GM19455 (cell line): ENCODE data around the gene CALN1.

Experiments
- ATAC-seq: cut with Tn5 transposase; IDR thresholded peaks from one replicate; pipeline ENCODE4 v1.9.1; 2021; ENCODE audit not compliant: unreplicated experiment

The CALN1 gene

GRCh38 chr7:71886046-71886445 is 526.1 kb downstream of the CALN1 start:
- ATAC-seq: no peak

GRCh38 chr7:71885487-71885886 is 526.7 kb downstream of the CALN1 start:
- ATAC-seq: no peak

DNA sequence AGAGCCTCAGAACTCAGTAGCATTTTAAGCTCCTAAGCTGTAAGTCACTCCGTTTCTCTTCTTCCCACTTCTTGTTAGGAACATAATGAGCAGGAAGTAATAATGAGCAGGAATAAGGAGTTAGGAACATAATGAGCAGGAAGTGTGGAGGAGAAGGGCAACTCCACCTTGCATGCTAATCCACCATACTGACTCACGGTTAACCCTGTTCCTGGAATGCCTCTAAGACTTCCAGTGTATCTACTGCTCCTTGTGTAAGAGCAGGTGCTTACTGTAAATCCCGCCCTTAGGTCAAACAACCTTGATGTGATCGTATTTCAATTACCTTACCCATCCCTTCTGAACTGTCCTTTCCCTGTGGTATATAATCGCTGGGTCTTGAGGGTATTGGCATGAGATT is 528.7 kb downstream of the CALN1 start:
- no peak for ATAC-seq

- ATAC-seq: no peak
Observed at GRCh38 chr7:71871446-71871845, 540.7 kb downstream of the CALN1 start.

DNA sequence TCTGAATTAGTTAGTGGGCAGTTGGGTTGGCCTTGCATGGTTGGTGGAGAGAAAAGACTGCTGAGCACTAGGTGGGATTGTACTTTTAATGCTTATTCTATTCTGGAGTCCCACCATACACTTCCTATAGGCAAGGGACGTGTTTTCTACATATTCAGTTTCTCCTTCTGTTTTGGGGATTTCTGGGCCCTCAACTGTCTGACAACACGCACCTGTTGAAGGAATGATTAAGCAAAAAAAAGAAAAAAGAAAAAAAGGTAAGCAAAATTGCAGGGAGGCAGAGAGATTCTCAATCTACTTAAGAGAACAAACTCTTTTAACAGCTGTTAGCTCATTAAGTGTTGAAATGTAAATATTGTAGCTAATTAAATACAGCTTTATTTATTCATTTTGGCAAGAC is 541.3 kb downstream of the CALN1 start:
- no peak for ATAC-seq

DNA sequence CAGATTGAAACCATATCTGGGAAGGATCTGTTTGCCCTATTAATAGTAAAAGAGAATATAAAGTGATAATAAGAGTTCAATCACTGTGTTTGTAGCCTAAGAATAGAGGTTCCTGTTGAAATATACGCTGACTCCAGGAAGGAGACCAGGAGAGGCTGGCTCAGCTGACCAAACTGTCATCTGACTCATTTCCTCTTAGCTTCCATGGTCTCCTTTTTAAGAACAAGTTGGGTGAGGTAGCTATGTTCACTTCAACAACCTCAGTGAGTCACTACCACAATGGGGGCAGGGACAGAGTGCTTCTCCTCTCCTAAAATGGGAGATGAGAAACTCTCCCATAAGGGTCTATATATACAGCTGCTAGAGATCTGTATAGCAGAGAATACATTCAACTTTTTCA is 543.3 kb downstream of the CALN1 start:
- ATAC-seq: no peak

DNA sequence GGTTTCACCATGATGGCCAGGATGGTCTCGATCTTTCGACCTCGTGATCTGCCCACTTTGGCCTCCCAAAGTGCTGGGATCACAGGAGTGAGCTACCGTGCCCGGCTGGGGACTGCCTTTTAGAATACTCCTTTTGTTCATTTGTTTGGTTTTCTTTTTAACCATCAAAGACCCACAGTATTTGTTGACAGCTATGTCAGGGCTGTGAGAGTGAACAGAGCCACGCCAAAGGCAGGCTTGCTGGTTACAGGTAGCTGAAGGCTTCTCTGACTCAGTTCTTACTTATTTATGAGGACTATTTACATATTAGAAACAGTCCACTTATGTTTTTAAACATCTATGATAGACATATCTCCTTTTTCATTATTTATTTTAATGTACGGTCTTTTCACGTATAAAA is 544.5 kb downstream of the CALN1 start:
- ATAC-seq: no peak

DNA sequence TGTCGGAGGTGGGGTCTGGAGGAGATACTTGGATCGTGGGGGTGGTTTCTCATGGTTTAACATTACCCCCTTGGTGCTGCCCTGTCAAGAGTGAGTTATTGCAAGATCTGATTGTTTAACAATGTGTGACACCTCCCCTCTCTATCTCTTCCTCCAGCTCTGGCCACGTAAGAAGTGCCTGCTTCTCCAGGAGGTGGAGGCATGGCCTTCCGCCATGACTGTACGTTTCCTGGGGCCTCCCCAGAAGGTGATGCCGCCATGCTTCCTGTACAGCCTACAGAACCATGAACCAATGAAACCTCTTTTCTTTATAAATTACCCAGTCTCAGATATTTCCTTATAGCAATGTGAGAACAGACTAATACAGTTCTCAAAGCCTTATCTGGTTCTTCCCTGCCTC is 547.0 kb downstream of the CALN1 start:
- no peak for ATAC-seq

DNA sequence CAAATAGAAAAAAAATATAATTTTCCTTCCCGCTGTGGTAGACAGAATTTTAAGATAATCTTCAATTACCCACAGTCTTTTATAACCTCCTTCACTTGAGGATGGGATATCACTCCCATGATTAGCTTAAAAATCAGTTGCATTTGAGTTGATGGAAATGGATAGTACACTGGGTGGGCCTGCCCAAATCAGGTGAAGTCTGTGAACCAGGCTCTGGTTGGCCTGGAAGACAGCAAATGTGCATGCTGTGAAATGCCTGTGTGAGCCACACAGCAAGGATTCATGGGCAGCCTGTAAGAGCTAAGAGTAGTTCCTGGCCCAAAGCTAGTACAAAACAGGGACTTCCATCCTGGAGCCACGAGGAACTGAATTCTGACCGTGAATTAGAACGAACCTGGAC is 548.0 kb downstream of the CALN1 start:
- no peak for ATAC-seq

DNA sequence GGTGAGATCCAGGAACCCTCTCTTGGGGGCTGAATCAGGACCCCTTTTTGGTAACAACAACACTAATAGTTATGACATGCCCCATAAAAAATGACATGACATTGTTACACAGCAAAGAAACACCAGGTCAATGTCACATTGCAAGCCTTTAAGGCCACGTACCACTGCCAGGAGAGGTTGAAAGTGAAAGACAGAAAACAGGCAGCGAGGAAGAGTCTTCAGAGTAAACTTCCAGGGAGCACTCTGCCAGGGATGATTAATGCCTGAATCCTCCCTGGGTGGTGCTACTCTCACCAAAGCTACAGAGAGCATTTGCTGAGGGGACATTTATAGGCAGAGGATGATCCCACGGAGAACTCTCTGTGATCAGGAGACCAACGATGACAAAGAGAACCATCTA is 551.6 kb downstream of the CALN1 start:
- ATAC-seq: no peak

- no peak for ATAC-seq
Observed at GRCh38 chr7:71857338-71857737, 554.8 kb downstream of the CALN1 start.

GRCh38 chr7:71854546-71855397 is 557.4 kb downstream of the CALN1 start:
- ATAC-seq: no peak

DNA sequence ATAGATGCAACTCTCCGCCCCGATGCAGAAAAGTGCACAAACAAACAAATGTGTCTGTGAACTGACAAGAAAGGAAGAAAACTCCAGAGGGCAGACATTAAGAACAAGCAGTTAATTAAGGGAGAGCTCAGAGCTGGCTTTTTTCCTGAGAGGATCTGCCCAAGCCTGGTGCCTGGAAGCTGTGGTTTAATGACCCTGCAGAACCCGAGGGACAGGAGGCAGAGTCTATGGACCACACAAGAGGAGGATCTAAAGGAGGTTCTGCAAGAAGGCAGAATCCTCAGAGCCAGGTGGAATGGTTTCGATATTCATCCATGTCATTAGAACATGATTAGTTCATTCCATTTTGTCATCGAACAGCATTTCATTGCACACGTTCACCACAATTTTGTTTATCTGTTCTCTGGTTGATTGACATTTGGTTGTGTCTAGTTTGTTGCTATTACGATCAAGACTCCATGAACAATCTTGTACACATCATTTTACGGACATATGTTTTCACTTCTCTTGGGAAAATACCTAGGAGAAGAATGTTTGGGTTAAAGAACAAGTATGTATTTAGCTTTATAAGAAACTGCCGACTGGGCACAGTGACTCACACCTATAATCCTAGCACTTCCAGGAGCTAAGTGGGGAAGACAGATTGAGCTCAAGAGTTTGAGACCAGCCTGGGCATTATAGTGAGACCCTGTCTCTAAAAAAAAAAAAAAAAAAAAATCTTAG is 560.2 kb downstream of the CALN1 start:
- ATAC-seq: no peak

- ATAC-seq: no peak
Observed at GRCh38 chr7:71846160-71846559, 566.0 kb downstream of the CALN1 start.

DNA sequence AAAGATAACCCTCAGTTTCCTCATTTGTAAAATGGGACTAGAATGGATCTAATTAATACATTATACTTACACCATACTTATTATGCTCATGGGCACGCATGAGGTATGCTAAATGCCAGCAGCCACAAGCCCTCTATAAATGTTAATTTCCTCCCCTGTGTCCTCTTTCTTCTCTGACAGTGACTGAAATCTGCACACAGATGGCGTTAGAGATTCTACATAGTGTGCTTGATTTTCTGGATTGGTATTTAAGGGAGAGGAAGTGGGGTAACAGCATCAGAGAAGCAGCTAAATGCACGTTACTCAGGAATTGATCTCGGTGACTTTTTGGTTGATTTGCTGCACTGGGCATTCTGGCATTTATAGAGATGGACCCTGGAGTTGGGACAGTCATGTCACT is 568.5 kb downstream of the CALN1 start:
- no peak for ATAC-seq

DNA sequence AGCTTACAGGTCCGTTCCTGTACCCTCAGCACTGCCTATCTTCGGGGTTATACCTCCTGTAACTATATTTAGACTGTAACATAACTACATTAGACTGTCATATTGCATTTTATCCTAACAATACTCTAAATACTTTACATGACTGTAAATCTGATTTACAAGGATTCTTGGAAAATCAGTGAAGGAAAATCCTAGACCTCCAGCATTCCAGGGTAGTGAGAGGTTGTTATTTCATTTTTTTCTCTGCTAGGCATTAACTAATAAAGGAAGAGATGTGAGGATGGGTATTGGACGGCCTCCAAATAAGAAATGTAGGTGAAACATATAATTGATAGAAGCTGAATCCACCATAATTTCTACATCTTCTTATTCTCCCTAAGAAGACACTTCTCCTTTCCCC is 569.4 kb downstream of the CALN1 start:
- no peak for ATAC-seq

DNA sequence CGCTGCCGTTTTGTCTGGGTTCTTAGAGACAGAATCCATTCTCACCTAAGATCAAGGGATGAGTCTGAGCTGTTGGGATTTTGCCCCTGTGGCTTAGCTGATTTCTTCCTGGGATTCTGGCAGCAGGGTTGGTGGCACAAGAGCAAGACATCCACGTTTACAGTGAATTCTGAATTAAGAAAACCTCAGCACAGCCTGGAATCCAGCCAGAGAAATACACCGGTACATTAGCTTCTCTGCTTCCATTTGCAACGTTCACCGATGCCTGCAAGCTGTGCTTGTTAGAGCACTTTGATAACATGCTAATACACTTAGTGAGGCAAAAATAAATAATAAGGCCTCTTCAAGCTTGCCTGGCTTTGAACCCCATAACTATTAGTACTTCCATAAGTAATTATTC is 569.8 kb downstream of the CALN1 start:
- no peak for ATAC-seq

DNA sequence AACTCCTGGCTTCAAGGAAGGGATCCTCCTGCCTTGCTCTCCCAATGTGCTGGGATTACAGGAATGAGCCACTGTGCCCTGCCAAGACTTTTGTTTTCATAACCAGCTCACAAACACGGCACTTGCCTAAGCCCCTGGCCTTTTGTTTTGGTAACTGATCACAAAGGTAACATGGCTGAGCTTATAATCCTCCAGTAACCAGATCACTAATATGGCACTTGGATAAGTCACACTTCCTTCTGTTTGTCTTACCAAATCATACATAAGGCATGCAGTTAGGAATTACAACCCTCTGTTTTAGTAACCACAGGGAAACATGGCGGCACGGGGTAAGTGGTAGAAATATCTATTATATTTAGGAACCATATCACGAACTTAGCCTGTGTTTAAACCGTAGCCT is 577.1 kb downstream of the CALN1 start:
- no peak for ATAC-seq

GRCh38 chr7:71829515-71829914 is 582.6 kb downstream of the CALN1 start:
- no peak for ATAC-seq

DNA sequence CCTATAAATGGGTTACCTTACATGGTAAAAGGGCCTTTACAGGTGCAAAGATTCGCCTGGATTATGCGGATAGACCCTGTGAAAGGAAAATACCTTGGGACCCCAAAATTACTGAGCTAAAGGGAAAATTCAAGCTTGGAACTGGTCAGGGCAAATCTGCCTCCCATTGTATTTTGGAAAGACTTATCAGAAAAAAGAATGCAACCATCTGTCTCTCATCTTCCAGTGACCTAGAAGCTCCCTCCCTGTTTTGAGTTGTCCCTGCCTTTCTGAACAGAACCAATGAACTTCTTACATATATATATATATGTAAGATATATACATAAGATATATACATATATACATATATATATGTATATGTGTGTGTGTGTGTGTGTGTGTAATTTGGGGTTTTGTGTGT is 583.8 kb downstream of the CALN1 start:
- ATAC-seq: no peak

DNA sequence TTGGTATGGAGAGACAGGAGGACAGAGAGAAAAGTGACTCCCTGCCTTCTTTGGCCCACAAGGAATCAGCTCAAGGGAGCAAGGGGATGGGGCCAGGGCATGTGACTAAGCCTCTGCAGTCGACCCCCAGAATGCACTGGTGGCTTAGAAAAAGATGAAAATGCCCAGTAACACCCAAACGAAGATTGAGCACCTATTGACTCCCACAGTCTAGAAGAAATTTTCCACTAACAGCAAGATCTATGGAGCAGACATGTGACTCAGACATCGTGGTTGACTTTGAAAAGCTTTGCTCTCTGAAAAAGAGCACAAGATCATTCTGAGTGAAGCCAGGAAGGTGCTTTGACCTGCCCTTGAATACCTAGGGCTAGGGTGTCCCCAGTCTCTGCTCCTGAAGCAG is 586.0 kb downstream of the CALN1 start:
- no peak for ATAC-seq

GRCh38 chr7:71824006-71824760 is 588.0 kb downstream of the CALN1 start:
- ATAC-seq: no peak
